GM12878 (cell line): Measurements from ENCODE around the gene JDP2. TPM values are rescaled to one million over a fixed set of nuclear protein-coding genes. Genes with fewer than 3 reads are reported as not detected.

Experiments used
- NR2C2 ChIP-seq: IDR thresholded peaks from 2 replicates; pipeline ENCODE4 v1.6.1; 2011; ENCODE audit warnings: borderline replicate concordance, low read depth; ENCODE audit not compliant: control insufficient read depth, insufficient read length
- RAD51 ChIP-seq: fragments of 450-650 bp; IDR thresholded peaks from 2 replicates; pipeline ENCODE4 v1.6.1; 2016; ENCODE audit warnings: moderate library complexity, mild to moderate bottlenecking, inconsistent platforms
- RELA ChIP-seq: fragments of 450-650 bp; IDR thresholded peaks from 2 replicates; pipeline ENCODE4 v1.8.0; 2014; ENCODE audit warnings: borderline replicate concordance; ENCODE audit not compliant: partially characterized antibody
- STAT1 ChIP-seq: fragments of 450-650 bp; conservative IDR thresholded peaks from 2 replicates; pipeline ENCODE4 v1.6.1; 2014; ENCODE audit warnings: antibody characterized with exemption, mild to moderate bottlenecking
- TCF12 ChIP-seq: IDR thresholded peaks from 2 replicates; pipeline ENCODE4 v1.6.1; 2011; ENCODE audit warnings: low read depth, mild to moderate bottlenecking, low read length
- ZNF207 ChIP-seq: fragments of 450-650 bp; IDR thresholded peaks from 2 replicates; pipeline ENCODE4 v1.6.1; 2014; ENCODE audit warnings: antibody characterized with exemption, mild to moderate bottlenecking, borderline replicate concordance
- ZNF217 ChIP-seq: fragments of 450-650 bp; IDR thresholded peaks from 2 replicates; pipeline ENCODE4 v1.6.1; 2017; ENCODE audit warnings: antibody characterized with exemption, mild to moderate bottlenecking
- polyA plus RNA-seq, 11 experiments: library from polyadenylated mRNA; depleted of rRNA in 4 of 11; unstranded in 6 of 11; stranded (reverse) in 5 of 11; fragments of >200 nt; fragmentation: Nextera tagmentation in 4 of 11; fragmentation: Illumina TruSeq in 1 of 11; extraction: Ambion mirVana in 4 of 11; extraction: Trizol in 1 of 11; gene quantifications; 1 replicate in 1 of 11; 2 replicates in 10 of 11; pipeline versions ENCODE4 v1.2.1 to v1.2.3, GENCODE V29; 2011 to 2016; ENCODE audit warnings: inconsistent platforms in 2 of 11, missing spikeins in 2 of 11, low read depth in 1 of 11
- total RNA-seq, 4 experiments: library from RNA; depleted of rRNA in 3 of 4; stranded (reverse); fragments of >200 nt in 3 of 4; fragmentation: Illumina TruSeq in 1 of 4; extraction: Trizol in 1 of 4; gene quantifications; 2 replicates each; pipeline versions ENCODE4 v1.2.1 to v1.2.3, GENCODE V29; 2013 to 2021
- TF ChIP-seq, protein P1 (sequence below): fragments of 450-650 bp; formaldehyde crosslinking; IDR thresholded peaks from 2 replicates; pipeline ENCODE4 v1.5.0; 2022; ENCODE audit warnings: mild to moderate bottlenecking, missing genetic modification characterization
- TF ChIP-seq, protein P2 (sequence below): fragments of 450-650 bp; IDR thresholded peaks from 2 replicates; pipeline ENCODE4 v1.6.1; 2014; ENCODE audit warnings: mild to moderate bottlenecking

Gene JDP2
- total and polyA plus RNA-seq, 10 of the 15 experiments (the other 5 are each of a cell fraction or from before 2014, with no cell fraction given): 0.71 to 21.3 (median 11.2) TPM

DNA sequence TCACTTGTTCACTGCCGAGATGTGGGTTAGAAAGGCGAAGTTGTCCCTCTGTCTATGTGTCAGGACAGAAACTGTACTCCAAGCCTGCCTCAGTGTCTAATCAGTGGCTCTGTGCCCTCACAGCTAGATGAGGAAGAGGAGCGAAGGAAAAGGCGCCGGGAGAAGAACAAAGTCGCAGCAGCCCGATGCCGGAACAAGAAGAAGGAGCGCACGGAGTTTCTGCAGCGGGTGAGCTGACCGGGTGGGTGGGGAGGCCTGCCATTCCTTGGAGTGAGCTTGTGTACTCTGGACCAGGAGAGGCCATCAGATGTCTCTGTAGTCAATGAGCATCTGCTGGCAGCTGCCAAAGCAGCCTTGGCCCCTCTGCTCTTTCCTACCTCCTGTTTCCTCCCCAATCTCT is 33.5 kb downstream of the JDP2 start (continued):
- TF ChIP-seq, protein P1, sequence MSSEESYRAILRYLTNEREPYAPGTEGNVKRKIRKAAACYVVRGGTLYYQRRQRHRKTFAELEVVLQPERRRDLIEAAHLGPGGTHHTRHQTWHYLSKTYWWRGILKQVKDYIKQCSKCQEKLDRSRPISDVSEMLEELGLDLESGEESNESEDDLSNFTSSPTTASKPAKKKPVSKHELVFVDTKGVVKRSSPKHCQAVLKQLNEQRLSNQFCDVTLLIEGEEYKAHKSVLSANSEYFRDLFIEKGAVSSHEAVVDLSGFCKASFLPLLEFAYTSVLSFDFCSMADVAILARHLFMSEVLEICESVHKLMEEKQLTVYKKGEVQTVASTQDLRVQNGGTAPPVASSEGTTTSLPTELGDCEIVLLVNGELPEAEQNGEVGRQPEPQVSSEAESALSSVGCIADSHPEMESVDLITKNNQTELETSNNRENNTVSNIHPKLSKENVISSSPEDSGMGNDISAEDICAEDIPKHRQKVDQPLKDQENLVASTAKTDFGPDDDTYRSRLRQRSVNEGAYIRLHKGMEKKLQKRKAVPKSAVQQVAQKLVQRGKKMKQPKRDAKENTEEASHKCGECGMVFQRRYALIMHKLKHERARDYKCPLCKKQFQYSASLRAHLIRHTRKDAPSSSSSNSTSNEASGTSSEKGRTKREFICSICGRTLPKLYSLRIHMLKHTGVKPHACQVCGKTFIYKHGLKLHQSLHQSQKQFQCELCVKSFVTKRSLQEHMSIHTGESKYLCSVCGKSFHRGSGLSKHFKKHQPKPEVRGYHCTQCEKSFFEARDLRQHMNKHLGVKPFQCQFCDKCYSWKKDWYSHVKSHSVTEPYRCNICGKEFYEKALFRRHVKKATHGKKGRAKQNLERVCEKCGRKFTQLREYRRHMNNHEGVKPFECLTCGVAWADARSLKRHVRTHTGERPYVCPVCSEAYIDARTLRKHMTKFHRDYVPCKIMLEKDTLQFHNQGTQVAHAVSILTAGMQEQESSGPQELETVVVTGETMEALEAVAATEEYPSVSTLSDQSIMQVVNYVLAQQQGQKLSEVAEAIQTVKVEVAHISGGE (CRISPR knock-in tag): no peak
- TF ChIP-seq, protein P2, sequence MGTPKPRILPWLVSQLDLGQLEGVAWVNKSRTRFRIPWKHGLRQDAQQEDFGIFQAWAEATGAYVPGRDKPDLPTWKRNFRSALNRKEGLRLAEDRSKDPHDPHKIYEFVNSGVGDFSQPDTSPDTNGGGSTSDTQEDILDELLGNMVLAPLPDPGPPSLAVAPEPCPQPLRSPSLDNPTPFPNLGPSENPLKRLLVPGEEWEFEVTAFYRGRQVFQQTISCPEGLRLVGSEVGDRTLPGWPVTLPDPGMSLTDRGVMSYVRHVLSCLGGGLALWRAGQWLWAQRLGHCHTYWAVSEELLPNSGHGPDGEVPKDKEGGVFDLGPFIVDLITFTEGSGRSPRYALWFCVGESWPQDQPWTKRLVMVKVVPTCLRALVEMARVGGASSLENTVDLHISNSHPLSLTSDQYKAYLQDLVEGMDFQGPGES: no peak
- TF ChIP-seq STAT1 (no peak), ZNF207 (no peak), RELA (no peak), NR2C2 (no peak), RAD51 (no peak), ZNF217 (no peak), TCF12 (no peak)
- TF ChIP-seq, all 136 proteins: peak for 0
